Prostate gland (tissue), 2 donors: ENCODE data around the gene CAB39.

Source experiments
- POLR2A ChIP-seq: fragments of 450-650 bp; IDR thresholded peaks from one replicate; pipeline ENCODE4 v1.6.1; 2016; ENCODE audit warnings: antibody characterized with exemption, mild to moderate bottlenecking
- POLR2AphosphoS5 ChIP-seq: sonication (generic); formaldehyde crosslinking; IDR thresholded peaks from one replicate; pipeline ENCODE4 v1.6.1; 2017; ENCODE audit warnings: antibody characterized with exemption
- TF ChIP-seq, protein P1 (sequence below), 4 experiments: fragments of 200-600 bp in 2 of 4; fragments of 450-650 bp in 2 of 4; sonication (generic) in 2 of 4; IDR thresholded peaks; 1 replicate in 3 of 4; 2 replicates in 1 of 4; pipeline ENCODE4 v1.5.1; 2016 to 2019; ENCODE audit warnings: antibody characterized with exemption in 4 of 4, mild to moderate bottlenecking in 2 of 4, moderate library complexity in 2 of 4

DNA sequence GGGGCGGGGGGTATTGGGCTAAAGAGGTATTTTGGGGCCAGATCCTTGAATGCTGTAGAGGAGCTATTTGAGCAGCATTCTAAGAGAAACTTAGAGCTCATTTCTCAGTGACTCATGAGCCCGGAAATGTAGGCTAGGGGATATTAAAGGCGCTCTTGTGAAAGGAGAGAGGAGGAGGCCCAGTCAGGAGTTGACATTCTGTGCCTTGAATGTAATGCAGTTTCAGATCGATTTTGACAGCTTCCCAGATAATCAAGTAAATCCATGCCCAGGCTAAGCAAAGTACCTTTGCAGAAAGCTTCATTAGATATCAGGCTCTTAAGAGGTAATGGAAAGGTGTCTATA lies 1.5 kb downstream of the CAB39 start:
- TF ChIP-seq, protein P1, sequence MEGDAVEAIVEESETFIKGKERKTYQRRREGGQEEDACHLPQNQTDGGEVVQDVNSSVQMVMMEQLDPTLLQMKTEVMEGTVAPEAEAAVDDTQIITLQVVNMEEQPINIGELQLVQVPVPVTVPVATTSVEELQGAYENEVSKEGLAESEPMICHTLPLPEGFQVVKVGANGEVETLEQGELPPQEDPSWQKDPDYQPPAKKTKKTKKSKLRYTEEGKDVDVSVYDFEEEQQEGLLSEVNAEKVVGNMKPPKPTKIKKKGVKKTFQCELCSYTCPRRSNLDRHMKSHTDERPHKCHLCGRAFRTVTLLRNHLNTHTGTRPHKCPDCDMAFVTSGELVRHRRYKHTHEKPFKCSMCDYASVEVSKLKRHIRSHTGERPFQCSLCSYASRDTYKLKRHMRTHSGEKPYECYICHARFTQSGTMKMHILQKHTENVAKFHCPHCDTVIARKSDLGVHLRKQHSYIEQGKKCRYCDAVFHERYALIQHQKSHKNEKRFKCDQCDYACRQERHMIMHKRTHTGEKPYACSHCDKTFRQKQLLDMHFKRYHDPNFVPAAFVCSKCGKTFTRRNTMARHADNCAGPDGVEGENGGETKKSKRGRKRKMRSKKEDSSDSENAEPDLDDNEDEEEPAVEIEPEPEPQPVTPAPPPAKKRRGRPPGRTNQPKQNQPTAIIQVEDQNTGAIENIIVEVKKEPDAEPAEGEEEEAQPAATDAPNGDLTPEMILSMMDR (IDR thresholded peaks at IDR 0.05) = no peak
- TF ChIP-seq POLR2A (no peak), POLR2AphosphoS5 (no peak)
